Vagina (tissue), 2 donors: Measurements from ENCODE around the gene B3GALNT1.

Experiments used
- POLR2A ChIP-seq, 2 donors: fragments of 450-650 bp; IDR thresholded peaks; one replicate each; pipeline ENCODE4 v1.6.1; 2017; ENCODE audit warnings: antibody characterized with exemption in 2 of 2, mild to moderate bottlenecking in 2 of 2, moderate library complexity in 2 of 2
- TF ChIP-seq, protein P1 (sequence below), 3 experiments: fragments of 450-650 bp in 2 of 3; fragments of 200-600 bp in 1 of 3; sonication (generic) in 1 of 3; IDR thresholded peaks; one replicate each; pipeline ENCODE4 v1.5.1; 2017 to 2019; ENCODE audit warnings: antibody characterized with exemption in 3 of 3, mild to moderate bottlenecking in 2 of 3, moderate library complexity in 2 of 3

DNA sequence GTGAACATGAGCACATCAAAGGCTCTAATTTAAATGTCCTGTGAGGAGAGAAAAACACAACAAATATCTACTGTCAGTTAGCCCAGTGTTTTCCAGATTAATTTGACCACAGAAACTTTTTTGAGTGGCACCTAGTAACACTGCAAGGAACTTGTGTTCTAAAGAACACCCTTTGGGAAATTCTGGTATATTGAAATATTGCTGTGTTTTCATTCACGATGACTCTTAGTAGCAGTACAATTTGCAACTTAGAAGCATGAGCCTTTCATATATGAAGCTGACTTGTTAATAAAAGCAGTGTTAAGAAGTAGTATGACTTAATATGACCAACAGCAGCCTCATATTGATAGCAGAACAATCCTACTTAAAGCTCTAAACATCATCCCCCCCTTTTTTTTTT, 32.0 kb downstream of the B3GALNT1 start:
- TF ChIP-seq, protein P1, sequence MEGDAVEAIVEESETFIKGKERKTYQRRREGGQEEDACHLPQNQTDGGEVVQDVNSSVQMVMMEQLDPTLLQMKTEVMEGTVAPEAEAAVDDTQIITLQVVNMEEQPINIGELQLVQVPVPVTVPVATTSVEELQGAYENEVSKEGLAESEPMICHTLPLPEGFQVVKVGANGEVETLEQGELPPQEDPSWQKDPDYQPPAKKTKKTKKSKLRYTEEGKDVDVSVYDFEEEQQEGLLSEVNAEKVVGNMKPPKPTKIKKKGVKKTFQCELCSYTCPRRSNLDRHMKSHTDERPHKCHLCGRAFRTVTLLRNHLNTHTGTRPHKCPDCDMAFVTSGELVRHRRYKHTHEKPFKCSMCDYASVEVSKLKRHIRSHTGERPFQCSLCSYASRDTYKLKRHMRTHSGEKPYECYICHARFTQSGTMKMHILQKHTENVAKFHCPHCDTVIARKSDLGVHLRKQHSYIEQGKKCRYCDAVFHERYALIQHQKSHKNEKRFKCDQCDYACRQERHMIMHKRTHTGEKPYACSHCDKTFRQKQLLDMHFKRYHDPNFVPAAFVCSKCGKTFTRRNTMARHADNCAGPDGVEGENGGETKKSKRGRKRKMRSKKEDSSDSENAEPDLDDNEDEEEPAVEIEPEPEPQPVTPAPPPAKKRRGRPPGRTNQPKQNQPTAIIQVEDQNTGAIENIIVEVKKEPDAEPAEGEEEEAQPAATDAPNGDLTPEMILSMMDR (IDR thresholded peaks at IDR 0.05): no peak
- no peak for TF ChIP-seq POLR2A (IDR thresholded peaks at IDR 0.05)
